HepG2 (cell line): ENCODE measurements around the gene SERPINA3. TPM values are rescaled to one million over a fixed set of nuclear protein-coding genes. Genes with fewer than 3 reads are reported as not detected.

Experiments used
- AGO2 ChIP-seq: fragments of 200-400 bp; formaldehyde crosslinking; optimal IDR thresholded peaks from 2 replicates; pipeline ENCODE3; 2017; ENCODE audit warnings: mild to moderate bottlenecking, low read depth, low read length, moderate library complexity
- CAMTA2 ChIP-seq: sonication (generic); formaldehyde crosslinking; IDR thresholded peaks from 2 replicates; pipeline ENCODE4 v1.4.0; 2020; ENCODE audit warnings: mild to moderate bottlenecking, missing genetic modification reagents, borderline replicate concordance
- FLYWCH1 ChIP-seq: sonication (generic); formaldehyde crosslinking; IDR thresholded peaks from 2 replicates; pipeline ENCODE4 v1.8.1; 2023; ENCODE audit warnings: mild to moderate bottlenecking, missing genetic modification reagents
- FOXC1 ChIP-seq: sonication (generic); formaldehyde crosslinking; IDR thresholded peaks from 2 replicates; pipeline ENCODE4 v1.8.0; 2022; ENCODE audit warnings: mild to moderate bottlenecking, missing genetic modification reagents, borderline replicate concordance
- HES4 ChIP-seq: sonication (generic); formaldehyde crosslinking; IDR thresholded peaks from 2 replicates; pipeline ENCODE4 v1.9.0; 2021; ENCODE audit warnings: mild to moderate bottlenecking, missing genetic modification reagents, borderline replicate concordance
- HNRNPK ChIP-seq: fragments of 200-400 bp; formaldehyde crosslinking; IDR thresholded peaks from 2 replicates; pipeline ENCODE4 v1.6.1; 2018; ENCODE audit warnings: low read length, low read depth, moderate library complexity, mild to moderate bottlenecking; ENCODE audit not compliant: poor library complexity, severe bottlenecking
- HNRNPUL1 ChIP-seq: fragments of 200-400 bp; formaldehyde crosslinking; IDR thresholded peaks from 2 replicates; pipeline ENCODE4 v1.6.1; 2017; ENCODE audit warnings: low read depth, mild to moderate bottlenecking, low read length, moderate library complexity
- MIXL1 ChIP-seq: IDR thresholded peaks from 2 replicates; pipeline ENCODE4 v1.6.1; 2016
- MTA1 ChIP-seq: sonication (generic); formaldehyde crosslinking; IDR thresholded peaks from 2 replicates; pipeline ENCODE4 v1.4.0; 2020; ENCODE audit warnings: missing genetic modification reagents, mild to moderate bottlenecking, borderline replicate concordance
- NCOR1 ChIP-seq: fragments of 200-600 bp; sonication (generic); IDR thresholded peaks from 2 replicates; pipeline ENCODE4 v1.7.0; 2017; ENCODE audit warnings: antibody characterized with exemption, low read length, borderline replicate concordance
- NFAT5 ChIP-seq: sonication (generic); formaldehyde crosslinking; IDR thresholded peaks from 2 replicates; pipeline ENCODE4 v1.4.0; 2020; ENCODE audit warnings: missing genetic modification reagents
- TBP ChIP-seq: sonication (generic); formaldehyde crosslinking; IDR thresholded peaks from 2 replicates; pipeline ENCODE4 v1.5.0; 2020; ENCODE audit warnings: missing genetic modification reagents
- THYN1 ChIP-seq: sonication (generic); formaldehyde crosslinking; IDR thresholded peaks from 2 replicates; pipeline ENCODE4 v1.8.1; 2023; ENCODE audit warnings: low read depth, mild to moderate bottlenecking, moderate library complexity, missing genetic modification reagents, borderline replicate concordance
- TOE1 ChIP-seq: sonication (generic); formaldehyde crosslinking; IDR thresholded peaks from 2 replicates; pipeline ENCODE4 v1.4.0; 2020; ENCODE audit warnings: mild to moderate bottlenecking, missing genetic modification reagents
- TSC22D2 ChIP-seq: sonication (generic); formaldehyde crosslinking; IDR thresholded peaks from 2 replicates; pipeline ENCODE4 v1.5.1; 2020; ENCODE audit warnings: missing genetic modification reagents, mild to moderate bottlenecking, borderline replicate concordance
- ZBTB14 ChIP-seq: sonication (generic); formaldehyde crosslinking; IDR thresholded peaks from 2 replicates; pipeline ENCODE4 v1.4.0; 2020; ENCODE audit warnings: missing genetic modification reagents
- ZBTB43 ChIP-seq: sonication (generic); formaldehyde crosslinking; conservative IDR thresholded peaks from 2 replicates; pipeline ENCODE4 v1.4.0; 2020; ENCODE audit warnings: missing genetic modification reagents
- ZNF280B ChIP-seq: sonication (generic); formaldehyde crosslinking; IDR thresholded peaks from 2 replicates; pipeline ENCODE4 v1.5.0; 2020; ENCODE audit warnings: missing genetic modification reagents, mild to moderate bottlenecking, borderline replicate concordance
- ZNF589 ChIP-seq: sonication (generic); formaldehyde crosslinking; conservative IDR thresholded peaks from 2 replicates; pipeline ENCODE4 v1.8.0; 2022; ENCODE audit warnings: mild to moderate bottlenecking, moderate library complexity, missing genetic modification reagents
- polyA plus RNA-seq, 8 experiments: library from polyadenylated mRNA; depleted of rRNA in 3 of 8; stranded (reverse) in 7 of 8; unstranded in 1 of 8; fragments of >200 nt; fragmentation: Illumina TruSeq in 4 of 8; extraction: Trizol in 4 of 8; gene quantifications; 2 replicates each; pipeline versions ENCODE4 v1.2.1 to v1.2.3, GENCODE V29; 2011 to 2016; ENCODE audit warnings: low read depth in 4 of 8, missing spikeins in 1 of 8, mixed read lengths in 1 of 8; ENCODE audit not compliant: insufficient read depth in 1 of 8
- total RNA-seq, 5 experiments: library from RNA; depleted of rRNA; stranded (reverse); fragments of >200 nt; fragmentation: Illumina TruSeq; extraction: Trizol; gene quantifications; 2 replicates each; pipeline ENCODE4 v1.2.3, GENCODE V29; 2016; ENCODE audit warnings: low read depth in 1 of 5

SERPINA3 gene
- total and polyA plus RNA-seq, 2 of the 13 experiments (the other 11 are each of a cell fraction or from before 2014, with no cell fraction given) = 825 to 2,200 TPM

GRCh38 chr14:94612580-94613554 is 676 bp downstream of the SERPINA3 start (continued):
- TF ChIP-seq NCOR1 = no peak
- no peak for TF ChIP-seq TBP (CRISPR knock-in tag)
- TF ChIP-seq AGO2 = peak; percentile 88
- TF ChIP-seq HNRNPK = peak; percentile 94
- TF ChIP-seq FLYWCH1 (CRISPR knock-in tag) = no peak
- TF ChIP-seq ZBTB14 (CRISPR knock-in tag) = no peak
- no peak; the same call in 1 of the 2 replicates for TF ChIP-seq ZBTB43 (CRISPR knock-in tag)
- no peak for TF ChIP-seq HNRNPUL1
- no peak for TF ChIP-seq TOE1 (CRISPR knock-in tag)
- no peak for TF ChIP-seq ZNF589 (CRISPR knock-in tag)
- TF ChIP-seq TSC22D2 (CRISPR knock-in tag) = no peak
- no peak for TF ChIP-seq ZNF280B
- 0 out of 2 replicates have a peak, but pooled peaks have one; percentile 71 for TF ChIP-seq FOXC1 (CRISPR knock-in tag)
- no peak for TF ChIP-seq NFAT5 (CRISPR knock-in tag)
- no peak for TF ChIP-seq HES4 (CRISPR knock-in tag)
- no peak for TF ChIP-seq MIXL1
- TF ChIP-seq CAMTA2 = no peak
- no peak for TF ChIP-seq THYN1 (CRISPR knock-in tag)
- no peak for TF ChIP-seq MTA1 (CRISPR knock-in tag)
